GM21576 (cell line): ENCODE measurements around the gene HABP2.

Source experiments
- ATAC-seq: cut with Tn5 transposase; IDR thresholded peaks from one replicate; pipeline ENCODE4 v1.9.1; 2021; ENCODE audit warnings: mild to moderate bottlenecking, moderate library complexity; ENCODE audit not compliant: unreplicated experiment

Gene HABP2

DNA sequence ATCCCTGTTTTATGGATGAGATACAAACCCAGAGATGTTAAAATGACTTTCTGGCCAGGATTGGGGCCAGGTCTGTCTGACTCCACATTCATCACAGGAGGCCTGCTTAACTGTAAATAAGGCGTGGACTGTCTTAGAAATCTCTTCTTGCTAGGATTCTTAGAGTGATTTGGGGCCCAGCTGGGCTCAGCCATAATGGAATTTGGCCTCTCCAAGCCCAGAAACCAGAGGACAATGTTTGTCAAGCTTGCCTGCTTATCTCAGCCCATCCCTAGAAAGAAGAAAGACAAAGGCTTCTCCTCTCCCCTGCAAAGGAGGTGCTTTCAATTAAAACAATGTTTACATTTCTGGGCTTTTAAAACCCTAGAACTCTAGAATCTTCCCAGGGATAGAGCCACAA lies 2.9 kb downstream of the HABP2 start:
- no peak for ATAC-seq

DNA sequence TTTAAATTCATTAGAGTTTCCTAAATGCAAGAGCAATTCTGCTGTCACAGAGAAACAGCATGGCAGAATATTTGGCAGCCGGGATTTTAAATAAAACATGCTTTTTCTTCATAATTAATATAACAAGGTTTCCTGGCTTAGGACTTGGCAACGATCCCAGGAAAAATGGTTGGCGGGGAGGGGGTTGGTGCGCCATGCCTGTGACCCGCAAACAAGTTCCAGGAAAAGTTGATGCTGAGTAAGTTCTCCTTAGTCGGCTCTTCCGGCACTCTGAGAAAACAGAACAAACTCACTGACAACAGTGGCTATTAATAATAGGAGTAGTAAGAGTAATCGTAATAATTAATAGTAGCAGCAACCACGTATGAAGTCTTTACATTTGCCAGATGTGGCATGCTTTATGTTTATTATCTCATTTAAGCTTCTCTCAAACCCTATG lies 4.6 kb downstream of the HABP2 start:
- ATAC-seq: no peak

DNA sequence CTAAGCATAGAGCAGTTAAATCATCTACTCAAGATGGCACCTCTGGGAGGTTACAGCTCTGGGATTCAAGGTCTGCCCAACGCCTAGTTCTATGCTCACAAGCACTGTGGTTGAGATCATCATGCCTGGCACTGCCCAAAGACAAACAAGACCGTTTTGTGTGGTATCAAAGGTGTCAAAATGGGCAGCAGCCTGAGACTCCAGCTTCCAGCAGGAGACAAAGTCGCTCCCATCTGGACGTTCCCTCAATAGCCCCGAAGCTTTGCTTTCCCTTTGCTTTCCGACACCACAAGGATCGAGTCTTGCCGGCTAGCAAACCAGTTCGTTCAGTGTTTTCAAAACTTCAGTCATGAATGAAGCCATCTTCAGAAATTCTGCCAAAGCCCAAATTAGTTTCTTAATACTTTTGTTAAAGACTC lies 5.1 kb downstream of the HABP2 start:
- ATAC-seq: no peak

DNA sequence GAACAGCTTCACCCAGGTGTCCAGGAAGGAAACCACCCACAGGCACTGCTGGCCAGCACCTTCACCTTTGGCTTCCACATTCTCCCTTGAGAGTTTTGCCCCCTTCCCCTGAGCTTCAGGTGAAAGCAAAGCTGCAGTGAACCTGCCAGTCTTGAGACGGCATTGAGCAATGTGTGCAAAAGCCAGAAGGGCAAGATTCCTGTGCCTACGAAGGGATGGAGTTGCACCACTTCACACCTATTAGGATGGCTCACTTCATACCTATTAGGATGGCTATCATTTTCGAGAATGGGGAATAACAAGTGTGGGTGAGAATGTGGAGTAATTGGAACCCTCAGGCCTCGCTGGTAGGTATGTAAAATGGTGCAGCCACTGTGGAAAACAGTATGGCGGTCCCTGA lies 7.2 kb downstream of the HABP2 start:
- no peak for ATAC-seq

- no peak for ATAC-seq
These were observed 8.4 kb downstream of the HABP2 start for GRCh38 chr10:113561214-113561613.

GRCh38 chr10:113562069-113562468 lies 9.2 kb downstream of the HABP2 start:
- ATAC-seq: no peak

DNA sequence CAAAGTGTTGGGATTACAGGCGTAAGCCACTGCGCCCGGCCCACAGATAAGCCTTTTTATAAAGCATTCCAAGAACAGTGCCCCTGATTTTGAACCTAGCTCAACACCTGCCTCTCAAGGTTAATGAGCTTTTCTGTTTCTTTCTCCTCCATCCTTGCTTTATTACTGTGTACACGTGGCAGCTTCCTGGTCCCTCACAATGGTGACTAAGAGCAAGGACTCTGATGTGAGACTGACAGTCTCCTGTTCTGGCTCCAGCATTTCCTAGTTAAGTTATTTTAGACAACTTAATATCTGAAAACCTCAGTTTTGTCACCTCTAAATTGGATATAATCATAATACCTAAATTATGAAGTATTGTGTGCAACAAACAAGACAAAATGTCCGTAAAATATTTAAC lies 9.9 kb downstream of the HABP2 start:
- ATAC-seq: no peak

- ATAC-seq: peak; percentile 96
These were observed 10.6 kb downstream of the HABP2 start for GRCh38 chr10:113563306-113564088.

- ATAC-seq: no peak
These were observed 12.5 kb downstream of the HABP2 start for GRCh38 chr10:113565364-113565763.

DNA sequence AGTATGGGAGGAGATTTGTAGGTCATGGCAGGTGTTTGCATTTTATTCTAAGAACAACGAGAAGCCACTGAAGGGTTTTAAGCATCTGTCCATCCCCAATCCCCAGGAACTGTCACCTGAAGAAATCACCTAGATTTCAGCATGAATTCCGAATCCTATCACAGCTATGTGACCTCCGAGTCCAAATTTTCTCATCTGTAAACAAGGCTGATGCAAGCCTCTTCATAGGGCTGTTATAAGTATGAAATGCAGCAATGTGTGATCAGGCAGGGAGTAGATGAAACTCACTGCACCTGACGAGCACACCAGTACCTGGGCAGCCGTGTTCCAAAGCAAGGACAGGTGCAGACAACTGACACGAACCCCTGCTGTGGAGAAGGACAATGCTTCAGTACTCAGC lies 14.0 kb downstream of the HABP2 start:
- no peak for ATAC-seq

DNA sequence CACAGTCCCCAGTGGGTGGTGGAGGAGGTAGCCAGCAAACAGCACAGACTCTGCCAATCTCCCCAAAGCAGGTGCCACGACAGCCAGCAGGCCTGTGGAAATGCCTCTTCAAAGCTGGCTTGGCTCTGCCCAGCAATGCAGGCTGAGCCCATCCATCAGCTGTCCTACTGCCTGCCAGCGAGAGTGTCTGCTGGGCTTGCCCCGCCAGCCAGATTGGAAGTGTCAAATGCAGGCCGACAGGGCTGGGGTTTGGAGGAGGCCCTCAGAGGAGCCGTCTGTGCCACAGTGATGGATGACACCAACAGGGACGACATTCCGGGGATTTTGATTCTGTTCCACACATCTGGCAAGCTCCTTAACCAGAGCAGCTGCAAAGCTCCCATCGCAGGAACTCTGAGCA lies 16.7 kb downstream of the HABP2 start:
- no peak for ATAC-seq

DNA sequence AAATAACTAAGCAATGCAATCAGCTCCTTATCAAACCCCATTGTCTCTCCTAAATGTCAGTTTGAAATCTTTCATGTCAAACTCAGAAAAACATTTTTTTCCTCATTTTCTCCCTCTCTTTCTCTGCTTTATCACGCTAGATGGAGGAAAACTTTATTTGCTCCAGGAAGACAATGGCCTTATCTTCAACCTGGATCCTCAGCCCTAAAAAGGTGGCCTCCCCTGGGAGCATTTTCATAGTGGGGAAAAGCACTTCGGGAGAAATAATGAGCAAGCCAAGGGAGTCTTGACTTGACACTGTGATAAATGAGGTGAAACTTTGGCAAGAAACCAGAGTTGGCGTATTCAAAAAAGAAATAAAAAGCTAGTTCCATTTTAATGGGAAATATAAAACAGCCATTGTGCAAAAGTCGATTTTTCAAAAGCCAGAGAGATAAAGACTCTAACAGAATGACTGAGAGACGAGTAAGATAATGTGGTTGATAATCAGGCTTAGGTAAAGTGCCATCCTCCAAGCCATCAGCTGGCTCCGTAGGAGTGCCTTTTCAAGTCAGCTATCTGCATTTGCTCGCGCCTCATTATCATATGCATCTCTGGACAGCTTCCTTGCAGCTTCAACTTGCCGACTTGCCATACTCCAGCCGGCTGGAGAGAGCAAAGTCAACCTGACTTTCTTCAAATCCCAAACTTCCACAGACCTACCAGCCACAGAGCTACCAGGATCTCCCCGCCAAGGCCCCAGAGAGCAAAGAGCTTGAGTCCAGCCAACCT lies 19.9 kb downstream of the HABP2 start:
- no peak for ATAC-seq

- no peak for ATAC-seq
These were observed 20.5 kb downstream of the HABP2 start for GRCh38 chr10:113573368-113573767.

DNA sequence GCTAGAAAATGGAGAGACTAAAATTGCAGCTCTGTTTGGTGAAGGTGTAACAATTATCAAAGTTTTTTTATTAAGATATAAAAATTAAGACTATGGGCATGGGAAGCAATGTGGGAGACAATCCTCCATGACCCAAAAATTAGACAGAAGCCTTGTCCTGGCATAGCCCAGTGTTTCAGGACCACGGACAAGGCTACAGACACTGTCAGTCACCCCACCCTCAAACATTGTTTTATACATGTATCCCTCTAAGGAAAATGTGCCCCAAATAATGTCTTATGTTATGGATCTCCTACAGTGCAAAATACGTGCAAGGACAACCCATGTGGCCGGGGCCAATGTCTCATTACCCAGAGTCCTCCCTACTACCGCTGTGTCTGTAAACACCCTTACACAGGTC lies 24.0 kb downstream of the HABP2 start:
- ATAC-seq: no peak

DNA sequence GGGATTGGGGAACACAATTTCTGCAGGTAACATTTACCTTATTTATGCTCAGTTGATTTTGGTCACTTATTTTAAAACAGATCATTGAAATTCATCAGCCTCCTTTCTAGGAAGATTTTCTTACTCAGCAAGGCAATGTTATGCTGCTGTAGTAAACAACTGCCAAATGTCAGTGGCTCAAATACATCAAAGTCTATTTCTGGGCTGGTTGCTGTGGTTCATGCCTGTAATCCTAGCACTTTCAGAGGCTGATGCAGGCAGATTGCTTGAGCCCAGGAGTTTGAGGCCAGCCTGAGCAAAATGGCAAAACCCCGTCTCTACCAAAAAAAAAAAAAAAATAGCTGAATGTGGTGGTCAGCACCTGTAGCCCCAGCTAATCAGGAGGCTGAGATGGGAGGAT lies 25.9 kb downstream of the HABP2 start:
- no peak for ATAC-seq

- no peak for ATAC-seq
These were observed 28.2 kb downstream of the HABP2 start for GRCh38 chr10:113581092-113581491.

DNA sequence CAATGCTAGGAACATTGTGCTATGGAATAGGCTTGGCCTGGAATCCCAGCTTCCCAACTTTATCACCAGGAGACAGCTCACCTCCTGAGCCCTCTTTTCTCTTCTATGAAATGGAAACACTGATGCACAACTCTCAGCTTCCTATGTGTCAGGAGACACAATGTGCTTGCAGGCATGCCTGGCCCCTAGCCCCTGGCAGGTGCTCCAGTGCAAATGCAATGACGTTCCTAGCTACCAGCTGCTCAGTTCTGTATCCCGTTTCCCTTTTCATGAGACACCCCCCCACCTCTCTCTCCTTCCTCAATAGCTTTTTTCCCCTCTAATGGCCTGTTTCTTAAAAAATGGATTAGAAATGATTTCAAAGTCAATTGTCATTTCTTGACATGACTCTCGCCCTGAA lies 30.7 kb downstream of the HABP2 start:
- ATAC-seq: no peak

DNA sequence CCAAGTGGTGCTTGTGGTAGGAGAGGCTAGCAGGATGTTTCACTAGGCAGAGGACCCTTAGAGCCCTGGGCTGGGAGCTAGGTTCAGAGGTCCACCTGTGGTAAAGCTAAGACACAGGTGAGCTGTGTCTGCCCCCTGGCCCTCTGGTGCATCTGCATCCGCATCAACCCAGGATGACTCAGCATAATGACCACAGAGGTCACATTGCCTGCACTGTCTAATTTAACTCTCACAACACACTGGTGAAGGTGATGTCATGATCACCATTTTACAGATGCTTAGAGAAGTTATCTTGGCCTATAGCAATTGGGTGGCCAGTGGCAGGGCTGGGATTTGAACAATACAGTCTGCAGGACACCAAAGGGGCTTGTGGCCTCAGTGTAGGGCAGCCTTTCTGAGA lies 33.1 kb downstream of the HABP2 start:
- ATAC-seq: no peak

DNA sequence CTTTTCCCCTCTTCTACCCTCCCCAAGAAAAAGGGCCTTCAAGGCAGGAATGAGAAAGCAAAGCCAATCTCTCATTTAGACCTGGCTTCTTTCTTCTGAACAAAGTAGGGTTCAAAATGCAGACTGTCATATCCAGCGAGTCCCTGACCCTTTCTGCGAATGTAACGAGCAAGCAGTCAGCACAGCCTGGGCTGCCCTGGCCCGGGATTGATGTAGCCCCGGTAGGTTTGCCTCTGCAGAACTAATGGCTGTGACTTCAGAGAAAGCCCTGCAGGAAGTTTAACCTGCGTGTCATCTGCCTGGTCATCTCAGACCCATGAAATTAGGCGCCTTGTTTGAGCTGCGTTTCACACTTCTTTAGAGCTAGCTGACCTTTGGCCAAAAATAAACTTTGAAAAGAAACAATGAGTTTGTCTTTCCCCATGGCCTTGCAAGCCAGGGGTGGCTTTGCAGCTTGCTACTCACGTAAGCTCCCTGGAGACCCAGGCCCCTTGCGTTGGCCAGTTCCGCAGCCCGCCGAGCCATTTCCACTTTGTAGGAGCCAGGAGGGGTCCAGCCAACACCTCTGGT lies 36.4 kb downstream of the HABP2 start:
- no peak for ATAC-seq

DNA sequence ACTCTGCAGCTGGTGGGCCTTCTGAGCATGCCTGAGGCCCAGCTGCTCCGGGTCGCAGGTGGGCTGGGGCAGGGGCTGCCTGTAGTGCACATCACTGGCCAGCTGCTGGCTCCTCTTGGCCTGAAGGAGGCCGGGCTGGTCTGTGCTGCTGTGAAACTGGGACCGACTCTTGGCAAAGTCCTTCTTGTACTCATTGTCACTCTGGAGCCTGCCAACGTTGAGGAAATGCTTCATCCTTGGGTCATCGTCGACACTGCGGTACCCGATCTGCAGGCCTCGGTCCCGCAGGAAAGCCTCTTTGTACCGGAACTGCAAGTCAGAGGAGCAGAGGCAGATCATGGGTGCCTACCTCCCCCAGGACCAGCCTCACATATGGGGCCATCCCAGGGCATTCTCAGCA lies 37.7 kb downstream of the HABP2 start:
- no peak for ATAC-seq

DNA sequence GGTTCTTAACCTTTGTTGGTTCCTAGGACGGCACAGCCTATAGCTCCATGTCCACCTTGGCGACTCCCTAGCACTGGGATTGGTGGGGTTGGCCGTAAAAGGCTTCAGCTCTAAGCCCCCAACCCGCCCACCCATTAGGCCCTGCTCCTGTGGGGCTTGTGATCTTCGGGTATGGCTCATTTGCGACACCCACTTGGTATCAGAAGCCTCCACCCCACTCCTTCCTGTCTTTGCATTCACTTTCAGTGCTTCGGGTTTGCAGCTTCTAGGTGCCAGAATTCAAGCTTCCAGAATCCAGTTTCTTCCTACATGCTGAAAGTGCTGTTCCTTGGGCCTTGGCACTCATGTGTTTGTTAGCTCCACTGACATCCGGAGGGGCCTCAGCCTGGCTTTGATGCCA lies 39.5 kb downstream of the HABP2 start:
- ATAC-seq: no peak

DNA sequence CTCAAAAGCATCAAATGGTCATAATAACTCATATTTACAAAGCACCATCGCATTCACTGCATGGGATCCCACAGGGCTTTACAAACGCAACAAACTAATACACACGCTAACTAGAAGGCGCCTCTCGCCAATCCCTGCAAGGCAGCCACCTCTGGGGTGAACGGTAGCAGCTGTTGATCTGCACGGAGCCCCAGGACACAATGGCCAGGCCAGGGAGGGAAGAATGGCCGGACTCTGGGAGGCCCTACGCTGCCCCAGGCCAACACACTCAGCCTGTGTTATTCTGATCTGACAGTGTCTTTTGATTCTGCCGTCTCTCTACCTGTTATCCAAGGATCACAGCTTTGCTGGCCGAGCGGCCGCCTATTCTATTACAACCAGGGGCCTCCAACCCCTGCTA lies 41.8 kb downstream of the HABP2 start:
- no peak for ATAC-seq
